ENCODE data around the gene ANKRD42.

Gene ANKRD42

DNA sequence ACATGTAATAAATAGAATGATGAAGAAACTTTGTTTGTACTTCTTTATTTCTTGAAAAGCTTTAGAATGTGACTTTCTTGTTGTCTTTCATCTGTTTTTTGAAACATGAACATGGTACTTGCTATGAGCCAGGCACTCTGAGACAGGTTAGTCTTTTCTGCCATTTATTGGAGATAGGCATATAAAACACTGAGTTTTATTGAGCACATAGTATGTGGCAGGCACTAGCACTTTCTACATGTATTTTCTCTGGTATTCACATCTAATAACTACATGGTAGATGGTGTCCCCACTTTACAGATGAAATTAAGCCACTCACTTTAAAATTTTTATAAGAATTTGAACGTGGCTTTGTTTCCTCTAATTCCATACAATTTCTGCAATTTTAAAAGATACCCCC lies 7.7 kb upstream of the ANKRD42 start:
- H3K4me3 Mint-ChIP-seq = no peak overlapping the region
- no peaks in the 10 kb centered on the region for H3K9me3 Mint-ChIP-seq
- no peaks in the 10 kb centered on the region for H3K4me1 Mint-ChIP-seq
- H3K27me3 Mint-ChIP-seq (ENCODE audit: low read depth, poor library complexity) = no peaks in the 10 kb centered on the region
- no peak overlapping the region for H3K27ac Mint-ChIP-seq
- TF ChIP-seq, protein P1, sequence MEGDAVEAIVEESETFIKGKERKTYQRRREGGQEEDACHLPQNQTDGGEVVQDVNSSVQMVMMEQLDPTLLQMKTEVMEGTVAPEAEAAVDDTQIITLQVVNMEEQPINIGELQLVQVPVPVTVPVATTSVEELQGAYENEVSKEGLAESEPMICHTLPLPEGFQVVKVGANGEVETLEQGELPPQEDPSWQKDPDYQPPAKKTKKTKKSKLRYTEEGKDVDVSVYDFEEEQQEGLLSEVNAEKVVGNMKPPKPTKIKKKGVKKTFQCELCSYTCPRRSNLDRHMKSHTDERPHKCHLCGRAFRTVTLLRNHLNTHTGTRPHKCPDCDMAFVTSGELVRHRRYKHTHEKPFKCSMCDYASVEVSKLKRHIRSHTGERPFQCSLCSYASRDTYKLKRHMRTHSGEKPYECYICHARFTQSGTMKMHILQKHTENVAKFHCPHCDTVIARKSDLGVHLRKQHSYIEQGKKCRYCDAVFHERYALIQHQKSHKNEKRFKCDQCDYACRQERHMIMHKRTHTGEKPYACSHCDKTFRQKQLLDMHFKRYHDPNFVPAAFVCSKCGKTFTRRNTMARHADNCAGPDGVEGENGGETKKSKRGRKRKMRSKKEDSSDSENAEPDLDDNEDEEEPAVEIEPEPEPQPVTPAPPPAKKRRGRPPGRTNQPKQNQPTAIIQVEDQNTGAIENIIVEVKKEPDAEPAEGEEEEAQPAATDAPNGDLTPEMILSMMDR (IDR thresholded peaks at IDR 0.05) = no peak
- no peak for DNase-seq
- H3K36me3 Mint-ChIP-seq (ENCODE audit: low read depth) = peaks cover 60% of the 10 kb centered on the region

DNA sequence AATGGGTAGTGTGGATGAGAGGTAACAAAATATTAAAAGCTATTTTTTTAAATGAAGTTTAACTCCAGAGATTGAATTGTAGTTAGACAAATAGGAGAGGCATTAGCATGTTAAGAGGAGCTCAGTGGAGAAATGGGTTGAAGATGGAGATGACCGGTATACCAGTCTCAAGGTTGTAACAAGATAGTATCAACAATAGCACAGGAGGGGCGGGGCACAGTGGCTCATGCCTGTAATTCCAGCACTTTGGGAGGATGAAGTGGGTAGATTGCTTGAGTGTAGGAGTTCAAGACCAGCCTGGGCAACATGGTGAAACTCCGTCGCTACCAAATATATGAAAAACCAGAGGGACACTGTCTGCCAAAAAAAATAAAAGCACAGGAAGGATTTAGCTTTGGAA lies 6.0 kb upstream of the ANKRD42 start:
- no peaks in the 10 kb centered on the region for H3K27me3 Mint-ChIP-seq (ENCODE audit: low read depth, poor library complexity)
- no peak overlapping the region for H3K4me3 Mint-ChIP-seq
- TF ChIP-seq, protein P1 (IDR thresholded peaks at IDR 0.05) = no peak
- H3K27ac Mint-ChIP-seq = no peak overlapping the region
- peaks cover 4% of the 10 kb centered on the region for H3K4me1 Mint-ChIP-seq
- H3K9me3 Mint-ChIP-seq = no peaks in the 10 kb centered on the region
- DNase-seq = no peak
- H3K36me3 Mint-ChIP-seq (ENCODE audit: low read depth) = peaks cover 61% of the 10 kb centered on the region

DNA sequence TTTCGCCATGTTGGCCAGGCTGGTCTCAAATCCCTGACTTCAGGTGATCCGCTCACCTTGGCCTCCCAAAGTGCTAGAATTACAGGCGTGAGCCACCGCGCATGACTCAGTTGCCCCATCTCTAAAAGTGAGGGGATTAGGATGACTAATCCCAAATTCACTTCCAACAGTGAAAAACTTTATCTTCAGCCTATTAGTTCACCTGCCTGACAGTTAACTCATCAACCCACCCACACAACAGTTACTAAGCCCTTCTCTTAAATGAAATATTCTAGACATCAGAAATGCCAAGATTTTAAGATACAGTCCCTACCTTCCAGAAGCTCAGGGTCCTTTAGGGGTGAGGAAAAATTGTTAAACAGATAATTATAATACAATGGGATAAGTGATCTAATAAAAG lies 2.0 kb upstream of the ANKRD42 start:
- Mint-ChIP-seq H3K9me3 (no peaks in the 10 kb centered on the region), H3K4me3 (peak overlapping the region; percentile 48), H3K27ac (no peak overlapping the region), H3K4me1 (peaks cover 39% of the 10 kb centered on the region), H3K27me3 (ENCODE audit: low read depth, poor library complexity) (peaks cover 5% of the 10 kb centered on the region), H3K36me3 (ENCODE audit: low read depth) (peaks cover 43% of the 10 kb centered on the region)
- DNase-seq = no peak
- TF ChIP-seq, protein P1 (IDR thresholded peaks at IDR 0.05) = no peak

DNA sequence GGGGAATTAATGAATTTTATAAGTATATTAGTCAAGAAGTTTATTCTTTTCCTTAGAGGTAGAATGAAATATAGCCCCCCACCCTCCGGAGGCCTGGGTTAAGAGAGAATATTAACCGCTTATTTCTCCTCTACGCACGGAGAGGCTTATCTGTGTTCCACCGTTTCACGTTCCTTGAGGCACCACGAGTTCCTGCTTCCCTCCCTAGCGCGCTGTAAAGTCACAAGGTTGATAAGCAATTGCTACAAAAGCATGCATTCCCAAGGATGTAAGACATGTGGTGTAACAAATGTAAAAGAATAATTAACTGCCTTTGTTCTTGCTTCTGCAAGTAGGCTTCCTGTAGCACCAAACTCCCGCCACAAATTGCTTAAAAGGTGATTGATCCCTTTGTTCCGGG lies 1.5 kb upstream of the ANKRD42 start:
- Mint-ChIP-seq H3K9me3 (no peaks in the 10 kb centered on the region), H3K27ac (peak overlapping the region; percentile 99), H3K4me1 (peaks cover 44% of the 10 kb centered on the region), H3K4me3 (peak overlapping the region; percentile 97), H3K36me3 (ENCODE audit: low read depth) (peaks cover 38% of the 10 kb centered on the region), H3K27me3 (ENCODE audit: low read depth, poor library complexity) (peaks cover 5% of the 10 kb centered on the region)
- DNase-seq = no peak
- TF ChIP-seq, protein P1 (IDR thresholded peaks at IDR 0.05) = no peak

DNA sequence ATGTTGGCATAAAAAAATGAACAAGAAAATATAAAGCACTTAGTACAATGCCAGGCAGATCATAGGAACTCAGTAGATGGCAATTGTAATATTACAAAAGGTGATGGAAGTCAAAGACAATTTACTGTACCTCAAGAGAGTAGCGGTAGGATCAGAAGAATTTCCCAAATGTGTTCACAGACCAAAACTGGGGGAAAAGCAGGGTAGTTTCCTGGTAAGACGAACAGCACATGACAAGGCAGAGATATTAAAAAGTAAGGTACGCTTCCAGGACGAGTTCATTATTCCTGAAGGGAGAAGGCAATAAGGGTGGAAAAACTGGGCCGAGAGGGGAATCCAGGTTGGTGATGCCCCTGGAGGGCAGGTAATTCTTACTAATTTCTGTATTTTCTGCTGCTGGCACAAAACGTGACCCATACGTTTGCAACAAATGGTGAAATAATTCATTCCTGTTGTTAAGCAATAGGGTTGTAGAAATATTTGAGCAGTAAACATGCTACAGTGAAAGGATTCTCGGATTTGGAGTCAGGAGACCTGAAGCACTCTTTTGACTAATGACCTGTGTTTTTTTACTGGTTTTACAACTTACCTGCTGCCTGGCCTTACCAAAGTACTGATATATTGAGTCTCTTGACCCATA lies 786 bp upstream of the ANKRD42 start:
- TF ChIP-seq, protein P1 (IDR thresholded peaks at IDR 0.05) = no peak
- peaks cover 33% of the 10 kb centered on the region for H3K36me3 Mint-ChIP-seq (ENCODE audit: low read depth)
- H3K9me3 Mint-ChIP-seq = no peaks in the 10 kb centered on the region
- H3K27ac Mint-ChIP-seq = peak overlapping the region; percentile 99
- peaks cover 5% of the 10 kb centered on the region for H3K27me3 Mint-ChIP-seq (ENCODE audit: low read depth, poor library complexity)
- peaks cover 47% of the 10 kb centered on the region for H3K4me1 Mint-ChIP-seq
- DNase-seq = no peak
- H3K4me3 Mint-ChIP-seq = peak overlapping the region; percentile 97
